NCI-H1092 (cell line): Measurements from ENCODE around the gene COL9A3.

Source experiments
- DNase-seq: peaks from one replicate; lab custom pipeline; 2025; lab: John Stamatoyannopoulos, UW

COL9A3 gene

DNA sequence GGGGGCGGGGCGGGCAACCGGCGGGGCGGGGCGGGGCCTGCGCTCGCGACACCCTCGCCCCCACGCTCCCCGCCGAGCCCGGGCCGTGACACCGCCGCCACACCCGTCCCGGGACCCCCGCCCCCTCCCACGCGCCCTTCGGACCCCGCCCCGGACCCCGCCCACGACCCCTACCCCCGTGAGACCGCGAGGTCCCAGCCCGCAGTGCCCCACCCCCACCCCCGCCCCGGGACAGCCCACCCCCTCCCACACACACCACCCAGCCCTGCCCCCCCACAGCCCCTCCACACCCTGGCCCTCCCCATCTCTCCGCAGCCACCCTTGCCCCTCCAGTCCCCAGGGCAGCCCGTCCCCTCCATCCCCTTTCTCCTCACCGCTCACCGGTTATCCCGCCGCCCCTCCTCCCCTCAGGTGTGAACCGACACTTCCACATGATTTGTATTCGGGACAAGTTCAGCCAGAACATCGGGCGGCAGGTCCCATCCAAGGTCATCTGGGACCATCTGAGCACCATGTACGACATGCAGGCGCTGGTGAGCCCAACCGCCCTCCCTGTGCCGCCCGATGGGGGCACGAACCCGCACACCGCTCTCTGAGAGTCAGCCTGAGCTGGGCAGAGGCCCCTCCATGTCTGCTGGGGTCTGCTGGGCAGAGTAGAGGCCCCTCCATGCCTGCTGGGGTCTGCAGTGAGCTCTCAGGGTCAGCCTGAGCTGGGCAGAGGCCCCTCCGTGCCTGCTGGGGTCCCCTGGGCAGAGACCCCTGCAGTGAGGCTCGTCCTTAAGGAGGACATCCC, 20.0 kb upstream of the COL9A3 start:
- no peak for DNase-seq

DNA sequence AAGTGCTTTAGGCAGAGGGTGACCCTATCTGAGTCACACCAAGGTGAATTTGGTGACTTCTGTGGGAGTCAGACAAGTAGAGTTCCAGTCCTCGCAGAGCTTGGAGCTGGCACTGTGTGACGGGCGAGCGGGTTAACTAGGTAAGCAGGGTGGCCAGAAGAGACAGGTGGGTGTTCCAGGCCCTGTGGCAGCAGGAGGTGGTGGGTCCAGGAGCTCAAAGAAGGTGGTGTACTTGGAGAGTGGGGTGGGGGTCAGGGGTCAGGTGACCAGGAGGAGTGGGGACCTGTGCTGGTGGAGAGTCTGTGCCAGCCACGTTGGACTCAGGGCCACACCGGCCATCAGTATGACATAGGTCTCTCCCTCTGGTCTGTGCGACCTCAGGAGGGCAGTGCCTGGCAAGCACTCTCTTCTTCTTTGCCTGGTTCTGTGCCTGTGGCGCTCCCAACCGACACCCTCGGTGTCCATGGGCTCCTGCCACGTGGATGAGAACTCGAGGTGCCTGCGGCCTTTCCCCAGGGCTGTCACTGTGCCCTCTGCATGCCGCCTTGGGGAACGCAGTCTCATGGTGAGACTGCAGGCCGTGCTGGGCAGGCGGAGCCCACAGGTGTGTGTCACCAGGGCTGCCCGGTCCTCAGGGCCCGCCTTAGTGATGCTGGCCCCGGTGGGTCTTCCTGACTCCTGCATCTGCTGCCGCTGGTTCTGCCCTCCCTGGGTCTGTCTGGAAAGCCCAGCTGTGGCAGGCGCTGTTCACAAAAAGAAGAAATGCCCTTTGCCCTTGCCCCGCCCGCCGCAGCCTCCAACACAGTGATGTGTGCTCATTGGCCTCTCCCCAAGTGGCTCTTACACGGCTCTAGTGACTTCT, 18.9 kb upstream of the COL9A3 start:
- DNase-seq, result no peak

DNA sequence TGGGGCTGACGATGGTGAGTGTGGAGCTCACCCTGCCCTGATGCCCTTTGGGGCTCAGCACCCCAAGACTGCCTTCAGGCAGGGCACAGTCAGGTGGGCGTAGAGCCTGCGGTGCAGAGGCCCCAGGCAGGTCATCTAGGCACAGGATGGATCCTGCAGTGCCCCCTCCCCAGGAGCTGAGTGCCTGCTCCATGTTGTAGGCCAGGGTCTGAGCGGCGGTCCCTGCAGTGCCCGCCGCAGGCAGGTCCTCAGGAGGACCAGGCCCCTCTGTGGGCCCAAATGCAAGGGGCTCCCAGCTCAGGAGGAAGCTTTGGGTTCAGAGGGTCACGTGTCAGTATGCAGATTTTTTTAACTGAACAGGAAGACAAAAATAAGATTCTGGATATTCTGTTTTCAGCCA, 17.8 kb upstream of the COL9A3 start:
- DNase-seq, result no peak

DNA sequence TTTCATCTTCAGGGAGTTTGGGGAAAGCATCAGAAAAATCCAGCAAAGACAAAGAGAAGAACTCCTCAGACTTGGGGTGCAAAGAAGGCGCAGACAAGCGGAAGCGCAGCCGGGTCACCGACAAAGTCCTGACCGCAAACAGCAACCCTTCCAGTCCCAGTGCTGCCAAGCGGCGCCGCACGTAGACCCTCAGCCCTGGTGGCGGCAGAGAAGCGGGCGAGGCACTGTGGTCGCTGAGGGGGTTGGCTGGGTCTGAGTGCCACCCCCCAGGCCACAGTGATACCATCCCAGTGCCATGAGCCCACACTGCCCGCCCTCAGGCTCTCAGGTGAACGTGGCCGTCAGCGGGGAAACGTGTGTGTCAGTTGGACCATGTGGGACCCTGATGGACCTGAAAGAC, 17.4 kb upstream of the COL9A3 start:
- DNase-seq, result no peak

DNA sequence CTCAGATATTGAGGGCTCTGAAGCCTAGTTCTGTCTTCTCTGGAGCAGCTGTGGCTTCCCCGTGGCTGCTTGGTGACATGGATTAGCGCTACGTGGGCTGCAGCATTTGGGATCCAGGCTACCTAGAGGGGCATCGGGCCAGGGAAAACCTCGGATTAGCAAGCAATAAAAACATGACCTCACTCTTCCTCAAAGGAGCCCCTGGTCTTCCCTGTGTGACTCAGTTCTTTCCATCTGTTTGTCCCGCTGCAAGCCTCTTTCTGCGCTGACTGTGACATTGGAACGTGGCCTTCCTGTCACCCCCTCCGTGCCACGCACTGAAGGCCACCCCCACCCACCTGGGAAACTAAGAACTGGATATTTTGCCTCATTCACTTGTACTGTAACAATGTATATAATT, 17.0 kb upstream of the COL9A3 start:
- no peak for DNase-seq

DNA sequence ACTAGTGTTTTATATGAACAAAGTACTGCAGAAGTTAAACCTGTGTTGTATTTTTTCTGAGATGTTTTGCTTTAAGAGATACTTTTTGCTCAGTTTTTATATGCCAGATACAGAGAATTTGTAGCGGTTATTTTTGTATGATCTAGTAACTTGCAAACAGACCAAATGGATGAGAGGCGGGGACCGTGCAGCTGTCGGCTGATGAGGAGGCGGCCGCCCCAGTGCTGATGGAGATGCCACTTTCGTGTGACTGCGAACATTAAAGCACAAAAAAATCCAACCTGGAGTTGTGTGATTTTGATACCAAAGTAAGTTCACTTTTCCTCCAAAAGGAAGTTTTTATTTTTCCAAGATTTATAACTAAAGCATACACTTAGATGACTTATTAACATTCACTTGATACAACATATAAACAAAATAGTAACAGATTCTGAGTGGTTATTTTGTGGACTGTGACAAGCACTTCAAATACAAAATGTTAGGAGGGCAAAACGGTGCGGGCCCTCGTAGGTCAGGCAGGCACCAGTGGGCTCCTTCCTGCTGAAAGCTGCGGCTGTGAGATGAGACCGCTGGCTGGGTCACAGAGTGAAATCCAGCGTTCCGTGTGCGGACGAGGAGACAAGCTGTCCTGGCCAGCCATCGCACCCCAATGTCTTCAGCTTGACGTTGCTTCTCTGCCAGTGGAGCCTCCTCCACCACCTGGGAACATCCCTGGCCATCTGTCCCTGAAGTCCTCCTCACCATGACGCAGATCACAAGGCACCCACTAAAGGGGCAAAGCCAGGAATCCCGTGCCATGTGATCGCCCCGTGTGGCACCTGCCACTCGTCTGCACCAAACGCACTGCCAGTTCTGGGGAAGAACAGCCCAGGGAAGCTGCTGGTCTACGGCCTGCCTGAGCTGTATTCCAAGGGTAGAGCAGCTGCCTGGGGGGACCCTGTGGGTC, 16.3 kb upstream of the COL9A3 start:
- no peak for DNase-seq

DNA sequence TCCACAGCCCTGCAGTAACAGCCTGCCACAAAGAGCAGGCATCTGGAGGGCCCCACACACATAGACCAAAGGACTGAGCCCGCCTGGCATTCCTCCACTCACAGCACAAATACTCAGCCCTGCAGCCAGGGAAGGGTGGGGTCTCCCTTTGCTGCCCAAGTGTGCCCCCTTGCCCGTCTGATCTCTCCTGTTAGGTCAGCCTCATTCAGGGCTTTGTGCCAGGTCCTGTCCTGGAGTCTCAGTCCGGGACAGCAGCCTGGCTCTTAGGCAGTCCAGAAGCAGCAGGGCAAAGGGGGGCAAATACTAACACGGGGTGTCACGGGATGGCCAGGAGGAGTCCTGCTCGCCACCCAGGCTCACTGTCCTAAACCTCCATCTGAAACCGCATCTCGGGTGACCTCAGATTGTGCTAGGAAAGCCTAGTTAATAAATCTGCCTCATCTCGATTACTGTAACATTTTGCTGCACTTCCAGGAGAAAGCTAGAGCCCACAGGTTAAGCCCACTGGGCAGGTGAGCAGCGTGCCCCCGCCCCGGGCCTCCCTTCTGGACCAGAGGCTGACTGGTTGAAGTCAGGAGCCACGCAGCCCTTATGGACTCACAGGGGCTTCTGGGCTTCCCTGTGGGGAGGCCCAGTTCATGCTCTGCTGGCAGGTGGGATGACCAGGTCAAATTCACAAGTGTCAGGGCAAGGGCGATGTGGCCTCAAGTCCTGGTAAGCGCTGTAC, 15.4 kb upstream of the COL9A3 start:
- no peak for DNase-seq

DNA sequence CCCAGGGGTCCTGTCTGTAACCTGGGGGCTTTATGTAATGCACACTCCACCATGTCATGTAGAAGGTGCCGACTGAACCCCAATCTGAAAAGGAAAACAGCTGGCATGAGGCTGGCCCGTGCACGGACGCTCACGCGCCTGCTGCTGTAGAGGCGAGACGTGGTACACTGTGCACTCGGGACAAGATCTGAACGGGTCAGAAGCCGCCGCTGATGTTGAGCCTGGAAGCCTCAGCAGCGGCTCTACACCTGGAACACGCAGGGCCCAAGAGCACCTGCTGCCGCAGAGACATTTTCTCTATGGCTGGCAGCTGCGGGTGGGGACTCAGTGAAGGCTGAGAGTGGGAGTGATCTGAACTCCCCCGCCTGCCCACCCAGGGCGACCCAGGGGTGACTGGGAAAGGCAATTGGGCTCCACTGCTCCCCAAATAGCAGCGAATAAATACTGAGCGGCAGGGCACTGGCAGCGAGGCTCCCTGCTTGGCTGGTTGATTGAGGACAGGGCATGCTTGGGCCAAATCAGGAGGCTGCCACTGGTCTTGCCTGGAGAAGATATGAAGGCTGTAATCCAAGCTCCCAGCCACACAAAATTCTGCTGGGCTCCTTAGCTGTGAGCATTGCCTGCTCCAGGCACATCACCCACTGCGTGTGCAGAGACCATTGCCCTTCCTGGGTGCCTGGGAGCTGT, 14.7 kb upstream of the COL9A3 start:
- no peak for DNase-seq

DNA sequence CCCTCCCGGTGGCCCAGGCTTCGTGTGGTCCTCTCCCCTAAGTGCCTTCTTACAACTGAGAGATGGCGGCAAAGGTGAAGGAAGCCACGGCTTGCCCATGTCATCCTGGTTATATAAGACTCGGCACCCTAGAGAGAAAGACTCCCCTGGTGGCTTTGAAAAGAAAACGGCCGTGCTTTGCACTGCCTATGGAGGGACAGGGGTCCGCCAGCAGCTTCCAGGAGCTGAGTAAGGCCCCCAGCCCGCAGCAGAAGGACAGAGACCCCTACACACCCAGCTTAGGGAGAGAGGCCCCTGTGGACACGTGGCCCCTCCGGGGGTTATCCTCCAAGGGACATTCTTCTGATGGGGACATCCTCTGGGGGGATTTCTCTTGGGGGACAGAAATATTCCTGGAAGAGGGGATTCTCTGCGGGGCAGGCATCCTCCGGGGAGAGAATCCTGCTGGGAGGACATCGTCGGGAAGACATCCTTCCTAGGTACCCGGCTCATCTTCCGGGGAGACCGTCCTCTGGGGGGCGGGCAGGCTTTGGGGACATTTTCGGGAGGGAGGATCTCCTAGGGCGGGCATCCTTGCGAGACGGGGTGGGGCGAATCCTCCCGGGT, 12.7 kb upstream of the COL9A3 start:
- DNase-seq, result no peak

DNA sequence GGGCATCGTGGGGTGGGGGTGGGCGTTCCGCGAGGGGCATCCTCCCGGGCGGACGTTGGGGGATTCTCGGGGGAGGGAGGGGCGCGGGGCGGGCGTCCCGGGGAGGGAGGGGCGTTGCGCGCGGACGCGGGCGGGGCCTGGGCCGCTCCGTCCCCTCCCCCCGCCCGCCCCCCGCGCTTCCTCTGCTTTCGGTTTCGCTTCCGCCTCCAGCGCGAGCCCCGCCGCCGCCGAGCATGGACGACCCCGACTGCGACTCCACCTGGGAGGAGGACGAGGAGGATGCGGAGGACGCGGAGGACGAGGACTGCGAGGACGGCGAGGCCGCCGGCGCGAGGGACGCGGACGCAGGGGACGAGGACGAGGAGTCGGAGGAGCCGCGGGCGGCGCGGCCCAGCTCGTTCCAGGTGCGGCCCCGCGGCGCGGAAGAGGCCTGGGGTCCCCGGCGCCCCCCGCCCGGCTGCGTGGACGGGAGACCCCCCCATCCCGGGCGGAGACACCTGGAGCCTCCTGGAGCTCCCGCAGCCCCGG, 12.2 kb upstream of the COL9A3 start, which contains the start of gene OGFR:
TSS of gene OGFR (plus strand) at position 209 of the 528 bp plus-strand sequence. CDS start at position 234, 25 bp downstream.
- DNase-seq, result peak; percentile 52

DNA sequence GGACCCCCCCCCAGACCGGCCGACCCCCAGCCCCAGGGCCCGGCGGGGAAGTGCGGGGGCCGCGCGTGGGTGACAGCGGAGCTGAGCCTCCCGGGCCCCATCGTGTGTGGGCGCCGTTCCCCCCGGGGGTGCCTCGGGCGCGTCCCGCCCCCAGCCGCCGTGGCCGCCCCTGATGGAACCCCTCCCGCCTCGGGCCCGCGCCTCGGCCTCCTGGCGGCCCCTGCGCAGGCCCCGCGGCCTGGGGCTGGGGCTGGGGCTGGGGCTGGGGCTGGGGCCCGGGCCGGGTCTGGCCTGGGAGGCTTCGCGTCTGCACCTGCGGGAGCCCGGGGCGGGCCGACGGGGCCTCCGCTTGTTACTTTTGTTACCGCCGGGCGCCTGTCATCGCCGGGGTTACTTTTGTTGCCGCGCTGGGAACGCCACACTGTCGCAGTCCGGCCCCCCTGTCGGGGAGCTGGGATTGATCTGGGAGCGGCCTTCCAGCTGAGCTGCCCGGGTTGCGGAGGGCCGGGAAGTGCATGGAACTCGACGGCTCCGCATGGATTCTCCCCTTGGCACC, 11.6 kb upstream of the COL9A3 start:
- no peak for DNase-seq

DNA sequence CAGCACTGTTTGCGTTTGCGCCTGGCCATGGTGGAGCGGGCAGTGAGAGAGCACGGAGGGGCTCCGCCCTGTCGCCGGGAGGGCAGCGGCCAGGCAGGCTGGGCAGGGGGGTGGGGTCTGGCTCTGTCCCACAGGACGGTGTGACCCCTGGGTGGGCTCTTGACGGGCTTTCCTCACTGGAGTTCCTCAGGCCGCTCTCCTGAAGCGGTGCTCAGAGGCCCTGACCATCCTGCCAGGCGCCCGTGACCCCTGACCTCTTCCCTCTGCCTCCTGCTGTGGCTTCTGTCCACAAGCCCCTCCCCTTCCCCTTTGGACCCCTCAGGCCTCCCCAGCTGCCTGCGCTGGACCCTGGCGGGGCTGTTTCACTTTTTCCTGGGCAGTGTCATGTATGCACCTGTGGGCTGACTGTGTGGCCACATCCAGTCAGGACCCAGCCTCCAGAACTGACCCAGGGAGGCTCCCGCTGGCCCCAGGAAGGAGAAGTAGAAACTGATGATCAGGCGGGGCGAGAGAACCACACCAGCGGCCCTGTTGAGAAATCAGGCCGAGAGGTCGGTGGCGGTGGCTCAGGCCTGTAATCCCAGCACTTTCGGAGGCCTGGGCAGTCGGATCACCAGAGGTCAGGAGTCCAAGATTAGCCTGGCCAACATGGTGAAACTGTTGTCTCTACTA, 11.0 kb upstream of the COL9A3 start:
- DNase-seq, result no peak

DNA sequence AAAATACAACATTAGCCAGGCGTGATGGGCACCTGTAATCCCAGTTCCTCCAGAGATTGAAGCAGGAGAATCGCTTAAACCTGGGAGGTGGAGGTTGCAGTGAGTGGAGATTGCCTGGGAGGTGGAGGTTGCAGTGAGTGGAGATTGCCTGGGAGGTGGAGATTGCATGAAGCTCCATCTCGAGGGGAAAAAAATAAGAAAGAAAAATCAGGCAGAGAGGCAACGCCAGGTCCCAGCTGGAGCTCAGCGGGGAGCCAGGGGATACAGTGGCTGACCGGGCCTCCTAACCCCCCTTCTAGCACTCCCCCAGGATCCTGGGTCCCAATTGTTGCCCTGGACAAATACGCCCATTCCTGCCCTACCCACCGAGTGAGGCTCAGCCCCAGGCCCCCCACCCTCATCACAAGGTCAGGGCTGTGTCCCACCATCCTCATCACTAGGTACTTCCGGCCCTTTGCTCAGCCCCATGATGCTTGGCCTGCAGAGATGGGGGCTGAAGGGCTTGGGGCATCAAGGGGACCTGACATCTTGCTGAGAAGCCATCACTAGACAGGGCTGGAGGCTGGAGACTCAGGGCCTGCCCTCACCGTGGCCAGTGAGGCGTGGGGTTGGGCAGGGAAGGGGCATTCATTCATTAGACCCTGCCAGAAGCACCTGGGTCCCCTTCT, 10.3 kb upstream of the COL9A3 start:
- DNase-seq, result no peak

DNA sequence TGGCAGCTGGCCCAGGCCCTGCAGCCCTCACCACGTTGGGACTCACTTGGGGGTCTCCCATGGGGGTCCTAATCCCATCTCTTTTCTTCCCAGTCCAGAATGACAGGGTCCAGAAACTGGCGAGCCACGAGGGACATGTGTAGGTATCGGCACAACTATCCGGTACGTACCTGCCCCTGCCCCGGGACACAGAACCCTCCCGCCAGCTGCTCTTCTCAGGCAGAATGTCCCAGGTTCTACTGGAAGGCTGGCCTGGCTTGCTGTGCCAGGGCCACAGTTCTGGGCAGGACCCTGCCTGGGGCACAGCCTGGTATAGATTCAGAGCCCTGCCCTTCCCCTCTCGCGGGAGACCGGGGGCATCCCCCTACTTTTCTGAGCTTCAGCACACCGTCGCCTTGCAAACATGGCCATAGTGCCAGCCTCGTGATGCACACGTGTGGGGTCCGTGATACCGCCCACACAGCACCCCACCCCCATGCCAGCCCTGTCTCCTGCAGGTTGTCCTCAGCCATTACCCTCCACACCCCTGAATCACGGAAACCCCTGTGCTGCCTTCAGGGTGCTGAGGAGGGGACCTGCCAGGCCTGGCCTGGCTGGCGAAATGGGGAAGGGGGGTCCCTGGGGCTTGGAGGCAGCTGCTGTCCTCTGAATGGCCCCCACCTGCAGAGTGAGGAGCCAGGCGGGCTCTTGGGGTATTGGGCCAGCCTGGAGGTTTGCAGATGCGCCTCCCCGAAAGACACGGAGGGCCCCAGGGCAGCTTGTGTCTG, 9.2 kb upstream of the COL9A3 start:
- no peak for DNase-seq

DNA sequence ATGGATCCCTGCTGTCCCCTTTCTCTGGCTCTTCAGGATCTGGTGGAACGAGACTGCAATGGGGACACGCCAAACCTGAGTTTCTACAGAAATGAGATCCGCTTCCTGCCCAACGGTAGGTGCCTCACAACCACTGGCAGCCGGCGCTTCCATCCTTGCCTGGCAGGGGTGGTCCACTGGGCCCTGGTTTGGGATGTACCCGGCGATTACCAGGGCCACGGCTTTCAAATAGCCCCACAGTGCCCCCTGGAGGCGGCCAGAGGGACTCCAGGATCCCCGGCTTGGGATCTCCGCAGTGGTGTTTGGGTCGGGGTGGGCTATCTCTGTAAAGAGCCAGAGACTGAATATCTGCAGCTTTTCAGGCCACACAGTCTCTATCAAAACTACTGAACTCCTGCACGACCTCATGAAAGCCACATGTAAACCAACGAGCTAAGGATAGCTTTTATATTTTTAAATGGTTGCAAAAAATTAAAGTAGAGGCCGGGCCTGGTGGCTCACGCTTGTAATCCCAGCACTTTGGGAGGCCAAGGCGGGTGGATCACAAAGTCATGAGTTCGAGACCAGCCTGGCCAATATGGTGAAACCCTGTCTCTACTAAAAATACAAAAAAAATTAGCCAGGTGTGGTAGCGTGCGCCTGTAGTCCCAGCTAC, 8.5 kb upstream of the COL9A3 start:
- DNase-seq, result peak; percentile 39

DNA sequence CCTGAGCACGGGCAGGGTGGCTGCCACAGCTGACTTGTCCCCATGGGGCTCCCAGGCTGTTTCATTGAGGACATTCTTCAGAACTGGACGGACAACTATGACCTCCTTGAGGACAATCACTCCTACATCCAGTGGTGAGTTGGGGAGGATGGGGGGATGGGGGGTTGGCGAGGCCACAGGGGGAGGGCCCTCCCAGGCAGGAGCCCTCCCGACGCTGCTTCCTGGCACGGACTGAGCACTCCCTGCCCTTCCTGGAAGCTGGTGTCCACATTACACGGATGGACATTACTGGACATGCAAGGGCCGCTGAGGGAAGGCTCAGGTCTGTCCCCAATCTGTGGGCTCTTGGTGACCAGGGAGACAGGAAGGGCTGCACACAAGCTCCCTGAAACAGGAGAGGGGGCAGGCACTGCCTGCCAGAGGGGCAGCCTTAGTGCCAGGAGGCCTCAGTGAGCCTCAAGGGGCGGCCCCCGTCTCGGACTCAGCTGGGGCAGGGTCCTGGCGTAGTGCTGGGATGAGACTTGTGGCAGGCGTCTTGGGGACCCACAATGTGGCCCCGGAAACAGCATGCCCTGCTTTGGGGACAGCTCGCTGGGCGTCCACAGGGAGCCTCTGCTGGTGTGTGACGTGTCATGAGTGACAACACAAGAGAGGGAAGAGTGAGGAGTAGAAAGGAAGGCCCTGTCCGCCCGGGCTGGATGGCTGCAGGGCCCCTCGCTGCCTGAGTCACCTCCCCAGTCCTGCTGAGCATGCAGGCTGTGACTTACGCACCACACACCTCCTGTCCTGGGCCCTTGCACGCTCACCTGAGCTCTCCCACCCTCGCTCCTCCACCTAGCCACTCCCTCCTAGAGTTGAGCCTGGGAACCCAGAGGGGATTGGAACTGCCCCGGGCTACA, 7.1 kb upstream of the COL9A3 start:
- DNase-seq, result no peak
